Activated naive CD8-positive, alpha-beta T cell (primary cell): Measurements from ENCODE around the gene NCKAP5.

Experiments used
- H3K27ac Mint-ChIP-seq: one replicate; pipeline ENCODE4 v1.8.0; 2021; ENCODE audit warnings: mixed read lengths
- H3K27me3 Mint-ChIP-seq: one replicate; pipeline ENCODE4 v1.8.0; 2021; ENCODE audit warnings: mixed read lengths
- H3K36me3 Mint-ChIP-seq: one replicate; pipeline ENCODE4 v1.8.0; 2021; ENCODE audit warnings: mixed read lengths
- H3K4me1 Mint-ChIP-seq: one replicate; pipeline ENCODE4 v1.8.0; 2021; ENCODE audit warnings: low read depth, mixed read lengths
- H3K4me3 Mint-ChIP-seq: one replicate; pipeline ENCODE4 v1.8.0; 2021; ENCODE audit warnings: mild to moderate bottlenecking, mixed read lengths
- H3K9me3 Mint-ChIP-seq: one replicate; pipeline ENCODE4 v1.8.0; 2021; ENCODE audit warnings: low read depth, mixed read lengths

Gene NCKAP5

DNA sequence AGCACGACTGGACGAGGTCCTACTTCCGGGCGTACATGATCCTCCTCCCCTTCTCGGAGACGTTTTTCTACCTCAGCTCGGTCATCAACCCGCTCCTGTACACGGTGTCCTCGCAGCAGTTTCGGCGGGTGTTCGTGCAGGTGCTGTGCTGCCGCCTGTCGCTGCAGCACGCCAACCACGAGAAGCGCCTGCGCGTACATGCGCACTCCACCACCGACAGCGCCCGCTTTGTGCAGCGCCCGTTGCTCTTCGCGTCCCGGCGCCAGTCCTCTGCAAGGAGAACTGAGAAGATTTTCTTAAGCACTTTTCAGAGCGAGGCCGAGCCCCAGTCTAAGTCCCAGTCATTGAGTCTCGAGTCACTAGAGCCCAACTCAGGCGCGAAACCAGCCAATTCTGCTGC is 923.1 kb downstream of the NCKAP5 start:
- no peaks in the 10 kb centered on the region for H3K4me1 Mint-ChIP-seq

DNA sequence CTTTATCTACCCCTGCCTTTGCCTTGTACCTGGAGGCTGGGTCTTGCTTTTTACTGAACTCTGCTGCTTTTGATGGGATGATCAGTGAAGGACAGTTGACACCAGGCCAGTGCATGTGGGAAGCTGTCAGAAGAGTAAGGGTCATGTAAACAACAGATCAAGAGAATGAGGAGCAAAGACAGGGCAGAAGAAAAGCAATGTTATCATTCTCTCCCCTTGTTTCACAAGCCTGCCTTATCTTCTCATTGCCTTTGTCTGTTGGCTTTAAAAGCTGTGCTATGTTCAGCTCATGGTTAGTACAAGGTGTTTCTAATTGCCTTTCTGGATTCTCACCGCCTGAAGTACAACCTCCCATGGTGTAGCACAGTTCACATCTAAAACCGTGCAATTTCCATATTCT is 925.8 kb downstream of the NCKAP5 start:
- no peak overlapping the region for H3K27ac Mint-ChIP-seq

More for the DNA sequence above, 923.1 kb downstream of the NCKAP5 start:
- Mint-ChIP-seq H3K27ac (no peak overlapping the region), H3K36me3 (no peaks in the 10 kb centered on the region), H3K9me3 (no peaks in the 10 kb centered on the region), H3K4me3 (no peak overlapping the region), H3K27me3 (peaks cover 11% of the 10 kb centered on the region)

DNA sequence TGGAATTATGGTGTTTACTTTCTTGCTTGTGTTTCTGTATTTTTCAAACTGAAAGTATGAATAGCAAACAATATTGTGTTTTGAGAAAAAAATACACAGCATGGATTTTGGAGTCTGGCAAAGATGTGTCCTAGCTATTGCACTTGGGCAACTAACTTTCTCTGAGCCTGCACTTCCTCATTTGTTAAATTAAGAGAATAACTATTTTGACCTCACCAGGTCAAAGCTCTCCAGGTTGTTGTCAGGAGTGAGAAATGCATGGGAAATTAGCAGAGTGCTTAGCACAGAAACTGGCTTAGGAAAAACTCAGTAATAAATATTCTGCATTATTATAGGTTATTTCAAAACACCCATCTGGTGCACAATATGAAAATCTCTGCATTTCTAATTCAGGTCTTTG is 926.4 kb downstream of the NCKAP5 start:
- no peaks in the 10 kb centered on the region for H3K36me3 Mint-ChIP-seq
- H3K27ac Mint-ChIP-seq: no peak overlapping the region
- no peaks in the 10 kb centered on the region for H3K27me3 Mint-ChIP-seq
- H3K4me1 Mint-ChIP-seq: no peaks in the 10 kb centered on the region
- no peaks in the 10 kb centered on the region for H3K9me3 Mint-ChIP-seq
- no peak overlapping the region for H3K4me3 Mint-ChIP-seq

More for the DNA sequence above, 925.8 kb downstream of the NCKAP5 start:
- Mint-ChIP-seq H3K9me3 (no peaks in the 10 kb centered on the region), H3K4me3 (no peak overlapping the region), H3K36me3 (no peaks in the 10 kb centered on the region), H3K27me3 (peaks cover 2% of the 10 kb centered on the region), H3K4me1 (no peaks in the 10 kb centered on the region)

DNA sequence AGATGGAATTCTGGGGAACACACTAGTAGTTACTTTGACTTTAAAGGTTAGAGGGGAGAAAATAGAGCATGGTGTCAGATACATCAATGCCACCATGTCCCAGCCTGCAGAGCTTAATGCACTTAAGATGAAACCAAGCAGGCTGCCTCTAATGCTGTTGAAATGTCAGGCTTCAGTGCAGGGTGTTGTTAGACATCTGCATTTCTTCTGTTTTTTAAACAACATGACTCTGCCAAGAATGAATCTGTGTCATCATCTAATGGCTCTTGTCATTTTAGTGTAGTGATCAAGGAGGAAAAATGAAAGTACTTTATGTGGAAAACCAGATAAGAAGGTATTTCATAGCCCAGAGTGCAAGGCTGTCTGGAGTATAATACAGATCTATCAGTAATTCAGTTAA is 928.1 kb downstream of the NCKAP5 start:
- Mint-ChIP-seq H3K27me3 (peaks cover 2% of the 10 kb centered on the region), H3K9me3 (no peaks in the 10 kb centered on the region), H3K4me3 (no peak overlapping the region), H3K27ac (no peak overlapping the region), H3K4me1 (no peaks in the 10 kb centered on the region), H3K36me3 (no peaks in the 10 kb centered on the region)

DNA sequence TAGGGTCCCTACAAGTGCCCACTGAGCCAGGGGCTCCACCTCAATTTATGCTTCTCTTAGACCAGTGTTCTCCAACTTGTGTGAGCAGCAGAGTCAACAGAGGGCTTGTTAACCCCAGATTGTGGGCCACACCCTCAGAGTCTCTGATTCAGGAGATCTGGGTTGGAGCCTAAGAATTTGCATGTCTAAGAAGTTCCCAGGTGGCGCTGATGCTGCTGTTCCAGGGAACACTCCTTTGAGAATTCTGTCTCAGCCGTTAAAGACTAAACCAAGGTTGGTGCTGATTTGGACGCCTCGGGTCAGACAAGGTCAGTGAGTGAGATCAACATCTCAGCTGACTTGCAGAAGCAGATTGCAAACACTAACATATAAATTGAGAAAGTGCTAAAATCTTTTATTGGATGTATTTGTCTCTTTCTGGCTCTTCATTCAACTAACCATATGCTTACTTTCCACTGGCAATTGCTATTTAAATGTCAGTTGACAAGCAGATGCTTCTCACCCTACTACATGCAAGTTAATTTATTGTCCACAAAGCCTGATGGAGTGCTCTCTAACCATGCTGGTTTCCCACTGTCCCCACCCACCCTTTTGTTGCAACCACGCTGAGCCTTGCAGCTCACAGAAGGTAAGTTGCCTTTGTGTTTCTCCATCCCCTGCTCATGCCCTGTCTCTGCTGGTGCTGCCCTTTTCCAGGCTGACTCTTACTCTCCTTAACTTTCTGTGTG is 929.8 kb downstream of the NCKAP5 start:
- no peaks in the 10 kb centered on the region for H3K36me3 Mint-ChIP-seq
- no peak overlapping the region for H3K4me3 Mint-ChIP-seq
- H3K27me3 Mint-ChIP-seq: peaks cover 2% of the 10 kb centered on the region
- H3K27ac Mint-ChIP-seq: no peak overlapping the region
- H3K9me3 Mint-ChIP-seq: no peaks in the 10 kb centered on the region
- no peaks in the 10 kb centered on the region for H3K4me1 Mint-ChIP-seq

DNA sequence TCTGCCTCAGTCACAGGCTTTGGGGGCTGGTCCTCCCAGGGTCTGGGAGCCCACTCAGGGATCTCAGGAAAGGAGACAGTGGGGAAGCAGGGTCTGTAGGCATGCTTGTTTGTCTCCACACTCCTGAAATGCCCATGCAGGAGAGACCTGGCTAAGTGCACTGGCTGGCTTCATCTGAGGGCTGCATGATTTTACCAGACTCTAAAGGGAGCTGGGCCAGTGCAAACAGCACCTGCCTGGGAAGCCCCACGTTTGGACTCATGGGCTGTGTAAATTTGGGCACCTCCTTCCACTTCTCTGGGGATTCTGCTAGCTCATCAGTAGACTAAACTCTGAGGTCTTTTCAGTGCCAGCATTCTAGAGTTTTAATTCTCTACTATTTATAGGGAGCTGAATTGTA is 931.9 kb downstream of the NCKAP5 start:
- no peaks in the 10 kb centered on the region for H3K9me3 Mint-ChIP-seq
- no peak overlapping the region for H3K27ac Mint-ChIP-seq
- H3K27me3 Mint-ChIP-seq: peaks cover 2% of the 10 kb centered on the region
- no peaks in the 10 kb centered on the region for H3K4me1 Mint-ChIP-seq
- H3K4me3 Mint-ChIP-seq: no peak overlapping the region
- H3K36me3 Mint-ChIP-seq: no peaks in the 10 kb centered on the region

DNA sequence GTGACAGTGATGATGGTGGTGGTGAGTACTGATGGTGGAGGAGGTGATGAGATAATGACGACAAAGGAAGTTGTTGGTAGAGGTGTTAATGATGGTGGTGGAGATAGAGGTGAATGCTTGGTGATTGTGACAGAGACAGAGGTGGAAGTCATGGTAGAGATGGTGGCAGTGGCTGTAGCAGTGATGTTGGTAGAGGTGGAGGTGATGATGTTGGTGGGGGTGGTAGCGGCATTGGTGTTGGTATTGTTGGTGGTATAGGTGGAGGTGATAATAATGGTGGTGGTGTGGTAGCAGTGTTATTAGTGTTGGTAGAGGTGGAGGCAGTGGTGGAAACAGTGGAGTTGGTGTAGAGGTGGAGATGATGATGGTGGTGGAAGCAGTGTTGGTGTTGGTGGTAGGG is 934.6 kb downstream of the NCKAP5 start:
- Mint-ChIP-seq H3K9me3 (no peaks in the 10 kb centered on the region), H3K4me3 (no peak overlapping the region), H3K27me3 (peaks cover 3% of the 10 kb centered on the region), H3K27ac (no peak overlapping the region), H3K36me3 (no peaks in the 10 kb centered on the region), H3K4me1 (no peaks in the 10 kb centered on the region)

DNA sequence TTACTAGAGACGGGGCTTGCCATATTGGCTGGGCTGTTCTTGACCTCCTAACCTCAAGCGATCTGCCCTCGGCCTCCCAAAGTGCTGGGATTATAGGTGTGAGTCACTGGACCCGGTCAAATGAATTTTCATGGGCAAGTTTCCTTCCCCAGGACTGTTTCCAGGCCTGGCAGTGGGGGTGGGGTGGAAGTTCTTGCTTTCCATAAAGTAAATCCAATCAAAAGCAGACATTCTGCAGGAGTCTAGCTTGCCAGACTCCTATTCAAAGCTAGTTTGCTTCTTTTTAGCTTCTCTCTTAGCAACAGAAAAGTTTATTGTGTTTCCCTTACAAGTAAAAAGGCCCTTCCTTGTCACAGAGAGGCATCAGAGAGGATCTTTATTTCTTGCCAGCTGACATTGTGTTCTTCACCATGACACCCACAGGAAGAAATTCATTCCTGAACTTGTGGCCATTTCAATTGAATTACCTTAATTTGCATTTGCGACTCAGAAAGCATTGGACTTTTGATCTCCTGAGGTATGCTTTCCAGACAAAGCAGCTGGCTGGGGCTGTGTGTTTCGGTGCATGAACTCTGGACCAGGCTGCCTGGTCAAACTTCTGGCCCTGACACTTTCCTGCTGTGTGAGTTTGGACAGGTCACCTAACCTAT is 936.1 kb downstream of the NCKAP5 start:
- no peaks in the 10 kb centered on the region for H3K9me3 Mint-ChIP-seq
- no peak overlapping the region for H3K4me3 Mint-ChIP-seq
- H3K27me3 Mint-ChIP-seq: peaks cover 3% of the 10 kb centered on the region
- H3K36me3 Mint-ChIP-seq: no peaks in the 10 kb centered on the region
- no peak overlapping the region for H3K27ac Mint-ChIP-seq
- no peaks in the 10 kb centered on the region for H3K4me1 Mint-ChIP-seq

DNA sequence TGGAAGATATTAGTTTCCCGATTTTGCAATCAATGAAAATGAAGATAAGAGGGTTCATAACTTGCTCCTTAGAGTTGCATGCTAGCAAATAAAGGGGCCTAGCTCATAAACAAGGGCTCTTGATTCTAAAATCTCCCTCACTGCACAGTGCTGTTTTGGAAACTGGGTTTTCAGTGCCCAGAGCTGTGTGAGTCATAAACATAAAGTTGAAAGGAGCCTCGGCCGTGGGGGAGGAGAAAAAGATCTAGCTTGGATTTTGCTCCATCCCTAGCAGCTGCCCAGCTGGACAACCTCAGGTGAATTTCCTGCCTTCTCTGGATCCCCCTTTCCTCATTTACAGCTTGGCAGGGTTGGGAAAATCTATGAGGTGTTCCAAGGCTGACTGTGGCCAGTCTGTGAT is 940.7 kb downstream of the NCKAP5 start:
- no peaks in the 10 kb centered on the region for H3K4me1 Mint-ChIP-seq
- H3K9me3 Mint-ChIP-seq: peaks cover 3% of the 10 kb centered on the region
- H3K36me3 Mint-ChIP-seq: no peaks in the 10 kb centered on the region
- peaks cover 1% of the 10 kb centered on the region for H3K27me3 Mint-ChIP-seq
- H3K4me3 Mint-ChIP-seq: no peak overlapping the region
- no peak overlapping the region for H3K27ac Mint-ChIP-seq

DNA sequence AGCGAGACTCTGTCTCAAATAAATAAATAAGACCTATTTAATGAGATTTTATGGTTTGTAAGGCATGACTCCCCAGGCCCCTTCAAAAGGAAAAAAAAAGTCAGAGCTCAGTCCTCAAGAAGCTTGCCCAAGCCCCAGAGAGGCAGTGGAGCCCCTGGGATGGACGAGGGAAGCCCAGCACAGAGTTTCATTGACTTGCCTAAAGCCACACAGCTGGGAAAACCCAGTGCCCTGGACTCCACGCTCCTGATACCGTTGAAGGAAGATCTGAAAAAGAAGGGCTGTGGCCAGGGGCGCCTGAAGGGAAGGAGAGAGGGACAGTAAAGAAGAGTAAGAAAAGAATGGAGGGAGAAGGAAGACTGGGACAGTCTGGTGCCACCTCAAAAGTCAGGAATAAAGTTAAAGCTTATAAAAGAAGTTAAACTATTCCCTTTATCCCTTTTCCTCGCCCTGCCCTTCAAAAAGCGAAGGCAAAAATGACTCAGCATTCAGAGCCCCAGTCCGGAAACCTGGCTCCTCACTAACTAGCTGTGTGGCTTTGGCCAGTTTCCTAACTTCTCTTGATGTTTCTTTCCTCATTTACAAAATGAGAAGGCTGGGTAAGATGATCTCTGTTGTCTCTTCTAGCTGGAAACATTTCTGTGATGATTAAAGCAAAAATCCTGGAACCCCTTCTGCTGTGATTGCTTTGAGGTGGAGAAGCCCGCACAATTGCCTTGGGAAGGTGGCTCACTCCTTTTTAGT is 945.0 kb downstream of the NCKAP5 start:
- no peaks in the 10 kb centered on the region for H3K27me3 Mint-ChIP-seq
- no peaks in the 10 kb centered on the region for H3K4me1 Mint-ChIP-seq
- no peaks in the 10 kb centered on the region for H3K36me3 Mint-ChIP-seq
- no peak overlapping the region for H3K4me3 Mint-ChIP-seq
- H3K9me3 Mint-ChIP-seq: peaks cover 3% of the 10 kb centered on the region
- H3K27ac Mint-ChIP-seq: no peak overlapping the region
